ENCODE data around the gene ZNF654. TPM values are rescaled to one million over a fixed set of nuclear protein-coding genes. Genes with fewer than 3 reads are reported as not detected.

The ZNF654 gene
- total RNA-seq, 1 donor from 2014 or later = 15.3 TPM

- Mint-ChIP-seq H3K36me3 (no peaks in the 10 kb centered on the region), H3K27ac (no peak overlapping the region), H3K4me1 (ENCODE audit: unreplicated experiment) (no peaks in the 10 kb centered on the region), H3K27me3 (no peaks in the 10 kb centered on the region), H3K9me3 (no peaks in the 10 kb centered on the region), H3K4me3 (no peak overlapping the region)
- no peak for TF ChIP-seq CTCF (conservative IDR thresholded peaks at IDR 0.05)
- no peak for DNase-seq (ENCODE audit: extremely low spot score, unreplicated experiment)
These were observed 132.9 kb downstream of the ZNF654 start for GRCh38 chr3:88191872-88192409.

GRCh38 chr3:88192631-88193030 lies 133.6 kb downstream of the ZNF654 start:
- Mint-ChIP-seq H3K4me1 (ENCODE audit: unreplicated experiment) (no peaks in the 10 kb centered on the region), H3K4me3 (no peak overlapping the region), H3K27me3 (no peaks in the 10 kb centered on the region), H3K27ac (no peak overlapping the region), H3K9me3 (no peaks in the 10 kb centered on the region), H3K36me3 (no peaks in the 10 kb centered on the region)
- DNase-seq (ENCODE audit: extremely low spot score, unreplicated experiment) = no peak
- TF ChIP-seq CTCF (conservative IDR thresholded peaks at IDR 0.05) = no peak

Other genes with a start within 250 kb of the ZNF654 start
- 53.4 and 88.9 TPM in 2 replicates for gene CGGBP1, start 250 bp upstream of the ZNF654 start, total RNA-seq (ENCODE audit: low replicate concordance)
- 27.2 and 31.1 TPM in 2 replicates for gene C3orf38, start 90.7 kb downstream of the ZNF654 start, total RNA-seq (ENCODE audit: low replicate concordance)